Adipocyte (in vitro differentiated cells): ENCODE results near the gene PTPRK.

ENCODE experiments used
- DNase-seq: peaks from one replicate; pipeline ENCODE4 v3.0.0-alpha.2; 2015; ENCODE audit warnings: low read depth
- H3K27me3 ChIP-seq: replicated peaks from 2 replicates; pipeline ENCODE4 v1.7.0; 2013; ENCODE audit warnings: mild to moderate bottlenecking, low read length, moderate library complexity; ENCODE audit not compliant: control insufficient read depth, insufficient read depth
- H3K36me3 ChIP-seq: 2 replicates; pipeline ENCODE4 v1.7.0; 2013; ENCODE audit warnings: low read length, mild to moderate bottlenecking, moderate library complexity; ENCODE audit not compliant: control insufficient read depth, insufficient read depth, severe bottlenecking
- H3K4me1 ChIP-seq: 2 replicates; pipeline ENCODE4 v1.7.0; 2013; ENCODE audit warnings: mild to moderate bottlenecking, low read length, moderate library complexity; ENCODE audit not compliant: control insufficient read depth, insufficient read depth
- H3K4me3 ChIP-seq: 2 replicates; pipeline ENCODE4 v1.7.0; 2013; ENCODE audit warnings: mild to moderate bottlenecking, low read length, moderate library complexity
- H3K9ac ChIP-seq: 2 replicates; pipeline ENCODE4 v1.7.0; 2013; ENCODE audit warnings: mild to moderate bottlenecking, low read length, moderate library complexity
- H3K9me3 ChIP-seq: 2 replicates; pipeline ENCODE4 v1.7.0; 2013; ENCODE audit warnings: mild to moderate bottlenecking, low read length, moderate library complexity; ENCODE audit not compliant: control insufficient read depth

PTPRK gene

DNA sequence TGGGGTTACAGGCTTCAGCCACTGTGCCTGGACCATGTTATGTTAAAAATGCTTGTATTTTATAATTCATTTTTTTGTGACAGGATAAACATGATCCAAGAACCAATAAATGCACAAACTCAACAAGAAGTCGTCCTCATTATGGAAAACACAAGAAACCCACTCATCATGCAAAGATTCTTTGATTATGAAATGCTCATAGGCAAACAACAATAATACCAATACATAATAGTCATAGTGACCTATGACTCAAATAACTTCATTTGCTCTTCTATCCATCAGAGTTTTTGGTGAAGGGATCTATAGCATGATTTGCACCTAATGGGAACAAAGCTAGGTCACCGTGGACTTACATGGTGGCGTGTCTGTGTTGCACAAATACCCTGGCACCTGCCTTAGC, 402.5 kb downstream of the PTPRK start:
- Histone ChIP-seq H3K9me3 (no peaks in the 10 kb centered on the region), H3K9ac (no peak overlapping the region), H3K27me3 (no peaks in the 10 kb centered on the region), H3K4me1 (peaks cover 16% of the 10 kb centered on the region), H3K36me3 (no peaks in the 10 kb centered on the region), H3K4me3 (no peak overlapping the region)
- DNase-seq = peak; percentile 16

DNA sequence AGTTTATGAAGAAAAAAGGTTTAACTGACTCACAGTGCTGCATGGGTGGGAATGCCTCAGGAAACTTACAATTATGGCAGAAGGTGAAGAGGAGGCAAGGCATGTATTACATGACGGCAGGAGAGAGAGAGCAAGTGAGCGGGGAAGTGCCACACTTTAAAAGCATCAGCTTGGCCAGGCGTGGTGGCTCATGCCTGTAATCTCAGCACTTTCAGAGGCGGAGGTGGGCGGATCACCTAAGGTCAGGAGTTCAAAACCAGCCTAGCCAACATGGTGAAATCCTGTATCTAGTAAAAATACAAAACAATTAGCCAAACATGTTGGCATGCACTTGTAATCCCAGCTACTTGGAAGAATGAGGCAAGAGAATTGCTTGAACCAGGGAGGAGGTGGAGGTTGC, 406.2 kb downstream of the PTPRK start:
- Histone ChIP-seq H3K36me3 (no peaks in the 10 kb centered on the region), H3K4me3 (no peak overlapping the region)

DNA sequence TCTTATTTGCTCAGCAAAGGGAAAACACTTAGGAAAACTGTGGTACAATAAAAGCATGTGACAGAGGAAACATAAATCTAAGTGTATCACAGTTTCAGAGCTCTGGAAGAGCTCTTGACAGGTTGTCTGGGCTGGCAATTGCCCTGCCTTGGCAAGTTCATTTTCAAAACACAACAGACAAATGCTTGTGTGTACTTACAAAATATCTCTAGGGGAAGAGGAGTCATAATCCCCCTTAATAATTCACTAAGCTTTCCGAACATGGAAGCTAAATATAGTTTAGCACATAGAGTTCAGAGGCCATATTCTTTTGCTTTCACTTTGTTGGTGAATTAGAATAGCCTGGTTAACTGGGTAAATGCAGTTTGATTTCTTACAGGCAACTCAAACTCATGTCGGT, 407.9 kb downstream of the PTPRK start:
- H3K4me3 ChIP-seq = peak overlapping the region; percentile 74
- peaks cover 25% of the 10 kb centered on the region for H3K4me1 ChIP-seq
- peak overlapping the region; percentile 10 for H3K9ac ChIP-seq
- no peaks in the 10 kb centered on the region for H3K27me3 ChIP-seq
- DNase-seq = no peak
- H3K9me3 ChIP-seq = no peaks in the 10 kb centered on the region
- no peaks in the 10 kb centered on the region for H3K36me3 ChIP-seq

More for the DNA sequence above, 406.2 kb downstream of the PTPRK start:
- H3K27me3 ChIP-seq = no peaks in the 10 kb centered on the region
- no peaks in the 10 kb centered on the region for H3K9me3 ChIP-seq
- H3K9ac ChIP-seq = no peak overlapping the region
- no peak for DNase-seq
- peaks cover 36% of the 10 kb centered on the region for H3K4me1 ChIP-seq

DNA sequence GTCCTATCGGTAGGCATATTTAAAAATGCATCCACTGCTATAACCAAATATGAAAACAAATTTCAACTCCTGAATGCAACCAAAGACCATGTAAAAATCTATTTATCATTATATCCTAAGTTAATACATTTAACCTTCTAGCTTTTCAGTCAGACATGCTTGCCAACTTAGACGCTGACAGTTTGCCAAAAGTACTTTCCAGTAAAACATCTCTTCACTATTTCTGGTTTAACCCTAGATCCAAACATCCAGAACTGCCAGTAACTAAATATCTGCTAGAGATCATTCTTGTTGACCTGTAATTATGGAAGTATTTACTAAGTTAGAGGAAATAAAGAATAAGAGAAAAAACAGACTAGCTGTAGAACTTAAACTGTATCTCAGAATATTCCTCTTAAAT, 409.3 kb downstream of the PTPRK start:
- Histone ChIP-seq H3K36me3 (no peaks in the 10 kb centered on the region), H3K4me1 (peaks cover 25% of the 10 kb centered on the region), H3K9me3 (no peaks in the 10 kb centered on the region), H3K27me3 (no peaks in the 10 kb centered on the region), H3K4me3 (no peak overlapping the region), H3K9ac (no peak overlapping the region)
- peak; percentile 11 for DNase-seq

DNA sequence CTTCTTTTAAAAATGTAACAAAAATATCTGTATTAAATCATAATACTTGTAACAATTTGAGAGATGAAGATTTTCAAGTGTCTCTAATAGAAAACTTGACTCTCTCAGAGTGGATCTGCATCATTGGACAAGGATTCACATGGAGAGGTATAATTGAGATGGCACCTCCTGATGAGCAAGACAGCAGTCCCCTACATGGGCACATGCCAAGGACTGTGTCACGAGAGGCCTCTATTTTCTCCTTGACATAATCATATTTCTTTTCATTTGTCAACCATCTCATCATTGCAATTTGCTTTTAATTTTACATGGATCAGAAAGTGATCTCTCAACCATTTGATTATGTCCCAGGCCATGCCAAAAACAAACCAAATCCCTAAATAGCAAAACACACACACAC, 412.7 kb downstream of the PTPRK start:
- H3K36me3 ChIP-seq = no peaks in the 10 kb centered on the region
- H3K9me3 ChIP-seq = no peaks in the 10 kb centered on the region
- peaks cover 20% of the 10 kb centered on the region for H3K4me1 ChIP-seq
- no peaks in the 10 kb centered on the region for H3K27me3 ChIP-seq
- H3K9ac ChIP-seq = no peak overlapping the region
- DNase-seq = no peak
- H3K4me3 ChIP-seq = no peak overlapping the region

DNA sequence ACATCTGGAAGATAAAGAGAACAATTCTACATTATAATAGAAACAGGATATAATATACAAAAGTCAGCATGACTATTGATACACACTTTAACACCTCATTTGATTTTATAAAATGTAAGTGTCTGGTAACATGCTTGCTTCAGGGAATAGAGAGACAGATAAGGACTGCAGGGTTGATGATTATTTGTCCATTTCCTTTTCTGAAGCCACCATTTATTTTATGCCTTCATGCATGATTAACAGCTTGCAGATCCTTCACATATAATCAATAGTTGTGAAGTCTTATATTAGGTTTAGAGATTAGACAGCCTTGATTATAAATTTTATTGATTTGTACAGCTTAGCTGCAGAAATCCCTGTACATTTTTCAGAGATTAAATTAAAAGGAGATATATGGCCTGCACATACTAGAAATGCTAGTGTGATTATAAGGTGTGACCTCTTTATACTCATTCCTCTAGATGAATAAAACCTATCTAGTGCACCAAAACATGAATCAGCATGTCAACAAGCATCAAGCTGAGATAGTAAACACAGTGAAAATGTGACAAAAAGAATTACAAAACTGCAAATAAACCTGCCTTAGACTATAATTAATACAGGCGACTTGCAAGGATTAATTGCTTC, 420.7 kb downstream of the PTPRK start:
- Histone ChIP-seq H3K9me3 (no peaks in the 10 kb centered on the region), H3K36me3 (no peaks in the 10 kb centered on the region)

DNA sequence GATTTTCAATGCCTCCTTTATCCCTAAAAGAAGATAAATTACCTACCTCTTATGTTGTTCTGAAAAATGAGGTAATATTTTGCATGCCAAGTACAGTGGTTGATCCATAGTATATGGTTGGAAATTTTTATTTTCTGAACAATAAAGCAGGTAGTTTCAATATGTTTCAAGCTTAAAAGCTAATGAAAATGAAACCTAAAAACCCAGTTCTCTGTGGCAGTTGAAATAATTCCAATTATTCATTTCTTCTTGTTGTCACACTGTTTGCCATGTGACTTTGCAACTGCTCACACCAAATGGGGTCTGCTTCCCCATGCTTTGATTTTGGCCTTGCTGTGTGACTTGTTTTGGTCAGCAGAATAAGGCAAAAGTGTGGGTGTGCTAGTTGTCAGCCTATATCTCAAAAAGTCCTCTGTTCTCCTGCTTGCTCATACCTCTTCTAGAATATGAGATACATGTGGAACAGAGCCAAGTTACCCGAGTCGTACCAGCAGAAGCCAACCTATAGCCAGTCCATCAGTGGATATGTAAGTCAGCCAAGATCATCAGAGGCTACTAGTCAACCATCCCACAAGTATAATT, 422.3 kb downstream of the PTPRK start:
- Histone ChIP-seq H3K27me3 (no peaks in the 10 kb centered on the region), H3K36me3 (no peaks in the 10 kb centered on the region), H3K9me3 (no peaks in the 10 kb centered on the region), H3K9ac (no peak overlapping the region), H3K4me3 (no peak overlapping the region), H3K4me1 (no peaks in the 10 kb centered on the region)
- no peak for DNase-seq

More for the DNA sequence above, 420.7 kb downstream of the PTPRK start:
- Histone ChIP-seq H3K9ac (no peak overlapping the region), H3K4me3 (no peak overlapping the region), H3K4me1 (peaks cover 3% of the 10 kb centered on the region), H3K27me3 (no peaks in the 10 kb centered on the region)
- no peak for DNase-seq

DNA sequence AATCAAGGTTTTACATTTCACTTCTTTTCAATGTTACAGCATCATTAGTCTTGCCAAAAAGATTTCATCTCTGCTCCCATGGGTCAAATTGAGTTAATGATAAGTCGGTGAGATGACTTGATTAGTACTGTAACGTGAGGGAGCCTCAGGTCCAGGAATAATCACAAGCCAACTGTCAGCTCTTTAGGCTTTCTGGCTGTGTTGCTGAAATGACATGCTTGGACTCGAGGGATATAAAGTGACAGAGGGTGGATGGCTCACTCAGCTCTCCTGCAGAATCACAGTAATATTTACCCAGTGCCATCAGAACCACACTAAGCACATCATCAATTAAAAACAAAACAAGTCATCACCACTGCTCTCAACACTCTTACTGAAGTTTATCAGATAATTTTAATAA, 423.4 kb downstream of the PTPRK start:
- H3K4me3 ChIP-seq = no peak overlapping the region
- H3K9ac ChIP-seq = no peak overlapping the region
- H3K27me3 ChIP-seq = no peaks in the 10 kb centered on the region
- no peaks in the 10 kb centered on the region for H3K9me3 ChIP-seq
- H3K36me3 ChIP-seq = no peaks in the 10 kb centered on the region
- no peaks in the 10 kb centered on the region for H3K4me1 ChIP-seq
- DNase-seq = no peak

DNA sequence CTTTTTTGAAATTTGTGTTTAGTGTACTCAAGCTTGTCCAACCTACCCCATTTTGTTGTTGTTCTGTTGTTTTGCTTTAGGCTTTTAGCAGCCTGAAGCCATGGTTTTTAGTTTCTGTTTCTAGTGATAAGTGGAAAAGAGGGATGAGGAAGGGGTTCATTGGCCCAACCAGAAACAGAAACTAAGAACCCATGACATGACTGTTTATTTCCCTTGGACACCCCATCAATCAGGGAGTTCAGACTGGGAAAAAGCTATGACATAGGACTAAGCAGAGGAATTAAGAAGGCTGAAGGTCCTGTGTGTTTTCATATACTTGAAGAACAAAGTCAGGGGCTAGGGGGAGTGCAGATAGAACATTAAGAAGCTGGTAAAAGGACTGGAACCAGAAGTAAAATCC, 425.0 kb downstream of the PTPRK start:
- Histone ChIP-seq H3K4me1 (no peaks in the 10 kb centered on the region), H3K27me3 (no peaks in the 10 kb centered on the region), H3K36me3 (no peaks in the 10 kb centered on the region), H3K9ac (no peak overlapping the region), H3K4me3 (no peak overlapping the region), H3K9me3 (no peaks in the 10 kb centered on the region)
- no peak for DNase-seq

DNA sequence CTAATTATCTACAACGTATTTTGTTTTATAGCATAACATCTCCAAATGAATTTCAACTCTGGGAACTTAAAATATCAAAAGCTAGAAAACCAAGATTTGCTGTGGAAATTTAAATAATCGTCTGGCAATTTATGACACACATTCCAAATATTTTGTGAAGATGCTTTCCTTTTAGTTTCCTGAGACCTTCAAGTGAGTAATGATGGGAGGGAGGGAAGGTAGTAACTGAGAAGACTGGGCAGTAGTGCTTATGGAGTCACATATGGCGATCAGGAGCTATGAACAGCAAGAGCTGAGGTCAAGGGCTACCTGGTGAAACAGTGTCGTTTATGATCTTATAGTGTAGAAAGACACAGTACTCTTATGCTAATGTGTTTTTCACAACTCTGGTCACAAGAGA, 441.4 kb downstream of the PTPRK start:
- Histone ChIP-seq H3K27me3 (no peaks in the 10 kb centered on the region), H3K4me3 (no peak overlapping the region), H3K4me1 (no peaks in the 10 kb centered on the region), H3K9ac (no peak overlapping the region), H3K9me3 (no peaks in the 10 kb centered on the region), H3K36me3 (peaks cover 17% of the 10 kb centered on the region)
- no peak for DNase-seq

DNA sequence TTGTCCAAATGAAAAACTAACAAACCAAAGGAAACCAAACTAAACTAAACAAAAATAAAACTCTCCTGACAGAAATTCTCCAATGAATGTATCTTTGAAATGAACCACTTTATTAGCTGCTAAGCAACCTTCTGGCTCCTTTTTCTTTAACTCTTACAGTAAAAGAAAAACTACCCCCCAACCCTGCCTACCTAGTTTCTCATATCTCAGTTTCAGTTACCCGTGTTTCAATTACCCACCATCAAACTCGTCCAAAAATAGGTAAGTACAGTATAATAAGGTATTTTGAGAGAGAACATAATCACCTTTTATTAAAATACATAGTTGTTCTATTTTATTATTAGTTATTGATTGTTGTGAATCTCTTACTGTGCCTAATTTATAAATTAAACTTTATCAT, 442.1 kb downstream of the PTPRK start:
- no peaks in the 10 kb centered on the region for H3K9me3 ChIP-seq
- H3K9ac ChIP-seq = no peak overlapping the region
- no peaks in the 10 kb centered on the region for H3K27me3 ChIP-seq
- no peaks in the 10 kb centered on the region for H3K4me1 ChIP-seq
- no peak for DNase-seq
- peaks cover 17% of the 10 kb centered on the region for H3K36me3 ChIP-seq
- H3K4me3 ChIP-seq = no peak overlapping the region

DNA sequence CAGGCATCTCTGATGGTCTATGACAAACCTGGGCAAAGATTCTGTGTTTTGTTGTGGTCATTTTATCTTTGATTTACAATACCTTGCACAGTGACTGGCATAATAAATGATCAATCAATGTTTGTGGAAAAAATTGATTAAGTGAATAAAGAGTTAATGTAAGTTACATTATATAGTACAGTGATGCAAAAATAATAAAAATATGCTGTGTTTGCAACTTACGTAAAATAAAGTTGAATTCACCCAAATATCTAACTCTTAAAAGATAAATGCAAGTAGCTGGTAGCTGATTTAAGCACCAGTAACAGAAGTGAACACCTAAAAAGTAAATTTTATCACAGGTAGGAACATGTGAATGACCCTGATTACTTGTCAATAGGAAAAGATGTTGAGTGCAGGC, 443.6 kb downstream of the PTPRK start:
- Histone ChIP-seq H3K27me3 (no peaks in the 10 kb centered on the region), H3K4me1 (no peaks in the 10 kb centered on the region), H3K9ac (no peak overlapping the region), H3K9me3 (no peaks in the 10 kb centered on the region), H3K36me3 (peaks cover 5% of the 10 kb centered on the region), H3K4me3 (no peak overlapping the region)
- no peak for DNase-seq
